GM23248 (cell line): ENCODE data around the gene SPINK6.

Experiments used
- EZH2 ChIP-seq: fragments of 200-600 bp; sonication (generic); IDR thresholded peaks from 2 replicates; pipeline ENCODE4 v1.6.1; 2018; ENCODE audit warnings: antibody characterized with exemption, mild to moderate bottlenecking; ENCODE audit not compliant: insufficient read depth, poor library complexity, severe bottlenecking
- EZH2phosphoT487 ChIP-seq: fragments of 200-600 bp; sonication (generic); IDR thresholded peaks from 2 replicates; pipeline ENCODE4 v1.6.1; 2018; ENCODE audit warnings: antibody characterized with exemption, moderate library complexity, mild to moderate bottlenecking, low read depth; ENCODE audit not compliant: insufficient read depth

DNA sequence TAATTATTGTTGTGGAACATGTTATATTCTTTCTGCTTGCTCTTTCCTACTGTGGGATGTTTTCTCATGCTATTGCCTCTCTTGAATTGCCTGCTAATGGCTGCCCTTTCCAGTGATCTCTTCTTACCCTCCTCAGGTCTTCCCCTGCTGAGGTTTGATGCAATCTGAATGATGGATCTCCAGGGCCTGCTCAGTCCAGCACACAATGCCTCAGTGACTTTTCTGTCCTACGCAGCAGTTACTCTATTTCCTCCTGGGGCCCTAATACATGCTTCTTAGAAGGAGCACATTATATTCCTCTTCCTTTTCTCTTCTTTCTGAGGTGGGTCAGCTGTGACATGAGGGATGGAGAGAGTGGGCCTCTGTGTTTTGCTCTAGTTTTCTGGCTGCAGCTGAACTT is 34.6 kb upstream of the SPINK6 start, which contains the start of gene SPINK14:
- TF ChIP-seq EZH2 (no peak), EZH2phosphoT487 (no peak)
